GM19438 (cell line): ENCODE results near the gene CAPN9.
"Not testable (repeated sequence)": the region's sequence is repeated elsewhere in the genome, so short reads cannot be mapped to it uniquely, and the experiment has no call there.

Experiments
- ATAC-seq: cut with Tn5 transposase; IDR thresholded peaks from one replicate; pipeline ENCODE4 v1.9.1; 2021; ENCODE audit warnings: low read depth; ENCODE audit not compliant: unreplicated experiment

CAPN9 gene

GRCh38 chr1:230709619-230710542, 37.3 kb upstream of the CAPN9 start:
- no peak for ATAC-seq

- ATAC-seq: no peak
Observed at GRCh38 chr1:230710543-230710904, 36.7 kb upstream of the CAPN9 start.

GRCh38 chr1:230711245-230711644, 35.9 kb upstream of the CAPN9 start:
- ATAC-seq: no peak

- ATAC-seq: no peak
Observed at GRCh38 chr1:230712470-230712942, 34.7 kb upstream of the CAPN9 start.

- ATAC-seq: no peak
Observed at GRCh38 chr1:230713138-230713537, 34.0 kb upstream of the CAPN9 start.

- ATAC-seq: no peak
Observed at GRCh38 chr1:230713547-230713914, 33.7 kb upstream of the CAPN9 start.

- ATAC-seq: no peak
Observed at GRCh38 chr1:230713915-230714764, 33.0 kb upstream of the CAPN9 start, which contains the start of gene AGT. Gene AGT (minus strand): TSS chr1:230714122. CDS start chr1:230710823, 3,299 bp downstream.

- ATAC-seq: no peak
Observed at GRCh38 chr1:230715510-230715909, 31.7 kb upstream of the CAPN9 start.

GRCh38 chr1:230716453-230716852, 30.7 kb upstream of the CAPN9 start:
- ATAC-seq: not testable (repeated sequence)

- no peak for ATAC-seq
Observed at GRCh38 chr1:230717251-230717650, 29.9 kb upstream of the CAPN9 start.

- not testable (repeated sequence) for ATAC-seq
Observed at GRCh38 chr1:230721849-230722522, 25.2 kb upstream of the CAPN9 start.

- ATAC-seq: no peak
Observed at GRCh38 chr1:230725256-230726012, 21.8 kb upstream of the CAPN9 start.

- ATAC-seq: no peak
Observed at GRCh38 chr1:230728710-230729392, 18.3 kb upstream of the CAPN9 start.

GRCh38 chr1:230730977-230731376, 16.2 kb upstream of the CAPN9 start:
- no peak for ATAC-seq

- ATAC-seq: no peak
Observed at GRCh38 chr1:230735447-230735846, 11.7 kb upstream of the CAPN9 start.

- no peak for ATAC-seq
Observed at GRCh38 chr1:230737622-230738262, 9.4 kb upstream of the CAPN9 start.

- ATAC-seq: no peak
Observed at GRCh38 chr1:230739564-230740290, 7.5 kb upstream of the CAPN9 start.

- ATAC-seq: no peak
Observed at GRCh38 chr1:230743899-230744298, 3.3 kb upstream of the CAPN9 start.
